ENCODE measurements around the gene PNMA8C.
"Not testable (repeated sequence)": the region's sequence is repeated elsewhere in the genome, so short reads cannot be mapped to it uniquely, and the experiment has no call there.

The PNMA8C gene

GRCh38 chr19:46435689-46436088, 7.0 kb upstream of the PNMA8C start:
- H3K4me3 Mint-ChIP-seq; H3K27ac Mint-ChIP-seq; H3K4me1 Mint-ChIP-seq (ENCODE audit: low read depth in 2 of 2); ATAC-seq (replicated peaks); H3K9me3 Mint-ChIP-seq; DNase-seq; H3K36me3 Mint-ChIP-seq (ENCODE audit: insufficient read depth): not testable (repeated sequence)
- peaks cover 40 to 53% of the 10 kb centered on the region in 2 donors for H3K27me3 Mint-ChIP-seq

- H3K4me3 Mint-ChIP-seq = no peak overlapping the region
- H3K27ac Mint-ChIP-seq = no peak overlapping the region
- DNase-seq = no peak
- H3K4me1 Mint-ChIP-seq (ENCODE audit: low read depth in 2 of 2) = no peaks in the 10 kb centered on the region
- no peak for ATAC-seq (replicated peaks)
- H3K36me3 Mint-ChIP-seq (ENCODE audit: insufficient read depth) = peaks cover 3% of the 10 kb centered on the region
- peaks cover 47 to 60% of the 10 kb centered on the region in 2 donors for H3K27me3 Mint-ChIP-seq
- H3K9me3 Mint-ChIP-seq = no peaks in the 10 kb centered on the region
Measured at GRCh38 chr19:46435009-46435408, 6.3 kb upstream of the PNMA8C start.

- not testable (repeated sequence) for DNase-seq; ATAC-seq (replicated peaks); H3K4me1 Mint-ChIP-seq (ENCODE audit: low read depth in 2 of 2); H3K27ac Mint-ChIP-seq; H3K9me3 Mint-ChIP-seq; H3K36me3 Mint-ChIP-seq (ENCODE audit: insufficient read depth); H3K4me3 Mint-ChIP-seq
- peaks cover 59 to 75% of the 10 kb centered on the region in 2 donors for H3K27me3 Mint-ChIP-seq
Measured at GRCh38 chr19:46433470-46433869, 4.7 kb upstream of the PNMA8C start.

- DNase-seq = no peak
- Mint-ChIP-seq H3K4me3 (no peak overlapping the region), H3K4me1 (ENCODE audit: low read depth in 2 of 2) (peaks cover 17 to 24% of the 10 kb centered on the region in 2 donors), H3K27me3 (peaks cover 64 to 79% of the 10 kb centered on the region in 2 donors), H3K9me3 (no peaks in the 10 kb centered on the region), H3K36me3 (ENCODE audit: insufficient read depth) (peaks cover 12% of the 10 kb centered on the region), H3K27ac (no peak overlapping the region)
- no peak for ATAC-seq (replicated peaks)
Measured at GRCh38 chr19:46431824-46432223, 3.1 kb upstream of the PNMA8C start.

- peak overlapping the region in 1 of 2 donors; percentile 79 for H3K4me3 Mint-ChIP-seq
- ATAC-seq (replicated peaks) (no peak), DNase-seq (no peak)
- peaks cover 71 to 92% of the 10 kb centered on the region in 2 donors for H3K27me3 Mint-ChIP-seq
- peaks cover 24 to 31% of the 10 kb centered on the region in 2 donors for H3K4me1 Mint-ChIP-seq (ENCODE audit: low read depth in 2 of 2)
- no peak overlapping the region for H3K27ac Mint-ChIP-seq
- H3K9me3 Mint-ChIP-seq = no peaks in the 10 kb centered on the region
- H3K36me3 Mint-ChIP-seq (ENCODE audit: insufficient read depth) = peaks cover 16% of the 10 kb centered on the region
Measured at GRCh38 chr19:46429999-46430398, 1.3 kb upstream of the PNMA8C start.

- Mint-ChIP-seq H3K4me3 (peak overlapping the region; percentile 35 to 81), H3K27me3 (peaks cover 73 to 96% of the 10 kb centered on the region in 2 donors), H3K27ac (no peak overlapping the region), H3K36me3 (ENCODE audit: insufficient read depth) (peaks cover 16% of the 10 kb centered on the region), H3K4me1 (ENCODE audit: low read depth in 2 of 2) (peaks cover 24 to 31% of the 10 kb centered on the region in 2 donors), H3K9me3 (no peaks in the 10 kb centered on the region)
- ATAC-seq (replicated peaks) (no peak), DNase-seq (no peak)
Measured at GRCh38 chr19:46427518-46428045, 1.2 kb downstream of the PNMA8C start.

- Mint-ChIP-seq H3K9me3 (no peaks in the 10 kb centered on the region), H3K4me1 (ENCODE audit: low read depth in 2 of 2) (peaks cover 24 to 31% of the 10 kb centered on the region in 2 donors), H3K36me3 (ENCODE audit: insufficient read depth) (peaks cover 16% of the 10 kb centered on the region), H3K27me3 (peaks cover 76 to 96% of the 10 kb centered on the region in 2 donors), H3K27ac (no peak overlapping the region), H3K4me3 (peak overlapping the region; percentile 43 to 44)
- DNase-seq (no peak), ATAC-seq (replicated peaks) (peak; percentile 41)
Measured at GRCh38 chr19:46426506-46427162, 2.1 kb downstream of the PNMA8C start.

GRCh38 chr19:46426035-46426505, 2.7 kb downstream of the PNMA8C start:
- peaks cover 16% of the 10 kb centered on the region for H3K36me3 Mint-ChIP-seq (ENCODE audit: insufficient read depth)
- no peaks in the 10 kb centered on the region for H3K9me3 Mint-ChIP-seq
- ATAC-seq (replicated peaks) = no peak
- no peak for DNase-seq
- H3K4me3 Mint-ChIP-seq = peak overlapping the region; percentile 43 to 44
- H3K27me3 Mint-ChIP-seq = peaks cover 71 to 94% of the 10 kb centered on the region in 2 donors
- H3K27ac Mint-ChIP-seq = no peak overlapping the region
- H3K4me1 Mint-ChIP-seq (ENCODE audit: low read depth in 2 of 2) = peaks cover 24 to 31% of the 10 kb centered on the region in 2 donors

GRCh38 chr19:46423188-46423587, 5.5 kb downstream of the PNMA8C start:
- Mint-ChIP-seq H3K4me1 (ENCODE audit: low read depth in 2 of 2) (peaks cover 14 to 21% of the 10 kb centered on the region in 2 donors), H3K4me3 (no peak overlapping the region), H3K27ac (no peak overlapping the region), H3K9me3 (no peaks in the 10 kb centered on the region), H3K36me3 (ENCODE audit: insufficient read depth) (peaks cover 6% of the 10 kb centered on the region), H3K27me3 (peaks cover 54 to 91% of the 10 kb centered on the region in 2 donors)
- ATAC-seq (replicated peaks) (no peak), DNase-seq (no peak)

GRCh38 chr19:46422344-46422743, 6.4 kb downstream of the PNMA8C start:
- peaks cover 6% of the 10 kb centered on the region for H3K36me3 Mint-ChIP-seq (ENCODE audit: insufficient read depth)
- H3K27me3 Mint-ChIP-seq = peaks cover 46 to 86% of the 10 kb centered on the region in 2 donors
- no peak overlapping the region for H3K4me3 Mint-ChIP-seq
- ATAC-seq (replicated peaks) (no peak), DNase-seq (no peak)
- no peaks in the 10 kb centered on the region for H3K9me3 Mint-ChIP-seq
- peaks cover 12 to 13% of the 10 kb centered on the region in 2 donors for H3K4me1 Mint-ChIP-seq (ENCODE audit: low read depth in 2 of 2)
- H3K27ac Mint-ChIP-seq = no peak overlapping the region

- Mint-ChIP-seq H3K9me3 (no peaks in the 10 kb centered on the region), H3K27ac (no peak overlapping the region), H3K4me3 (no peak overlapping the region), H3K4me1 (ENCODE audit: low read depth in 2 of 2) (peaks cover 4% of the 10 kb centered on the region in 2 donors), H3K27me3 (peaks cover 41 to 85% of the 10 kb centered on the region in 2 donors), H3K36me3 (ENCODE audit: insufficient read depth) (no peaks in the 10 kb centered on the region)
- DNase-seq = no peak
- no peak for ATAC-seq (replicated peaks)
Measured at GRCh38 chr19:46420056-46420455, 8.7 kb downstream of the PNMA8C start.

- not testable (repeated sequence) for DNase-seq
Measured at GRCh38 chr19:46415804-46416709, 12.7 kb downstream of the PNMA8C start.

GRCh38 chr19:46414899-46415298, 13.8 kb downstream of the PNMA8C start:
- not testable (repeated sequence) for ATAC-seq (replicated peaks); DNase-seq; H3K27ac Mint-ChIP-seq; H3K4me3 Mint-ChIP-seq; H3K4me1 Mint-ChIP-seq (ENCODE audit: low read depth in 2 of 2); H3K9me3 Mint-ChIP-seq; H3K36me3 Mint-ChIP-seq (ENCODE audit: insufficient read depth)
- H3K27me3 Mint-ChIP-seq = peaks cover 51 to 95% of the 10 kb centered on the region in 2 donors

More at GRCh38 chr19:46415804-46416709, 12.7 kb downstream of the PNMA8C start:
- not testable (repeated sequence) for H3K4me3 Mint-ChIP-seq; H3K9me3 Mint-ChIP-seq; H3K36me3 Mint-ChIP-seq (ENCODE audit: insufficient read depth); H3K4me1 Mint-ChIP-seq (ENCODE audit: low read depth in 2 of 2); H3K27ac Mint-ChIP-seq
- ATAC-seq (replicated peaks) = peak; percentile 27
- peaks cover 44 to 92% of the 10 kb centered on the region in 2 donors for H3K27me3 Mint-ChIP-seq
